Activated naive CD8-positive, alpha-beta T cell (primary cell): ENCODE measurements around the gene ITGA8.
"Not testable (repeated sequence)": the region's sequence is repeated elsewhere in the genome, so short reads cannot be mapped to it uniquely, and the experiment has no call there.

Source experiments
- H3K27ac Mint-ChIP-seq: one replicate; pipeline ENCODE4 v1.8.0; 2021; ENCODE audit warnings: mixed read lengths
- H3K27me3 Mint-ChIP-seq: one replicate; pipeline ENCODE4 v1.8.0; 2021; ENCODE audit warnings: mixed read lengths
- H3K36me3 Mint-ChIP-seq: one replicate; pipeline ENCODE4 v1.8.0; 2021; ENCODE audit warnings: mixed read lengths
- H3K4me1 Mint-ChIP-seq: one replicate; pipeline ENCODE4 v1.8.0; 2021; ENCODE audit warnings: low read depth, mixed read lengths
- H3K4me3 Mint-ChIP-seq: one replicate; pipeline ENCODE4 v1.8.0; 2021; ENCODE audit warnings: mild to moderate bottlenecking, mixed read lengths
- H3K9me3 Mint-ChIP-seq: one replicate; pipeline ENCODE4 v1.8.0; 2021; ENCODE audit warnings: low read depth, mixed read lengths

The ITGA8 gene

DNA sequence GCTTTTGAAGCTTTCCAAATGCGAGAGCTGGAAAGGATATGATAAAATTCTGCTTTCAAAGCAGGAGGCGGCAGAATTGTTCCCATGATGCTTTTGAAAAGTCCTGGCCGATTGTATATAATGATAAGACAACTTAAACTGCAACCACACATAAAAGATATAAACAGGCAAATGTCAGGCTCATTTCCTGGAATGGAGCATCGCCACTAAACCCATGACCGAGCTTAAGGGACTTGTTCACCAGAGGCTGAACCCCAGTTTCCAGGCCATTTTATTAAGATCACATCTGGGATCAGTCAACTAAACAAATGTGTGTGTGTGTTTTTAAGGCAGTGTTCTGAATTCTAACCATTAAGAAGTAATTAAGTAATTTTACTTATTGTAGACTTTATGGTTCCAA is 131.6 kb downstream of the ITGA8 start:
- H3K9me3 Mint-ChIP-seq: peaks cover 10% of the 10 kb centered on the region
- no peaks in the 10 kb centered on the region for H3K36me3 Mint-ChIP-seq

DNA sequence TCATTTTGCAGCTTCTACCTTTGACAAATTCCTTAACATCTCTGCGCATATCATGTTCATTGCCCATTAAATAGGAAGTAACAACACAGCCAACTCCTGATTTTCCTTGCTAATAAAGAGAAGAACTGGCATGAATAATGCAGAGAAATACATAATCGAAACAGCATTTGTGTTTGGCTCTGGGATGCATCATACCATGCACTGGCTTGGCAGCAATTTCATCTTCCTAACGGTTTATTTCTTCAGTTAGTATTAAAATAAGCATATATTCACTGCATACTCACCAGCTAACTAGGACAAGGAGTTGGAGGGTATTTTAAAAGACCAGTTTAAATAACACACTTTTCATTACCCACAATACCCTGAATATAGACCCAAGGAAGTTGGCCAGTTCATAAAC is 132.5 kb downstream of the ITGA8 start:
- Mint-ChIP-seq H3K4me3 (no peak overlapping the region), H3K36me3 (no peaks in the 10 kb centered on the region), H3K9me3 (peaks cover 14% of the 10 kb centered on the region), H3K4me1 (no peaks in the 10 kb centered on the region), H3K27me3 (peaks cover 5% of the 10 kb centered on the region), H3K27ac (no peak overlapping the region)

More for the DNA sequence above, 131.6 kb downstream of the ITGA8 start:
- Mint-ChIP-seq H3K27me3 (peaks cover 5% of the 10 kb centered on the region), H3K4me3 (no peak overlapping the region), H3K27ac (no peak overlapping the region), H3K4me1 (no peaks in the 10 kb centered on the region)

GRCh38 chr10:15585303-15585715 is 134.4 kb downstream of the ITGA8 start:
- H3K27me3 Mint-ChIP-seq: peaks cover 9% of the 10 kb centered on the region
- no peaks in the 10 kb centered on the region for H3K4me1 Mint-ChIP-seq
- H3K4me3 Mint-ChIP-seq: no peak overlapping the region
- no peaks in the 10 kb centered on the region for H3K36me3 Mint-ChIP-seq
- no peak overlapping the region for H3K27ac Mint-ChIP-seq
- peaks cover 16% of the 10 kb centered on the region for H3K9me3 Mint-ChIP-seq

DNA sequence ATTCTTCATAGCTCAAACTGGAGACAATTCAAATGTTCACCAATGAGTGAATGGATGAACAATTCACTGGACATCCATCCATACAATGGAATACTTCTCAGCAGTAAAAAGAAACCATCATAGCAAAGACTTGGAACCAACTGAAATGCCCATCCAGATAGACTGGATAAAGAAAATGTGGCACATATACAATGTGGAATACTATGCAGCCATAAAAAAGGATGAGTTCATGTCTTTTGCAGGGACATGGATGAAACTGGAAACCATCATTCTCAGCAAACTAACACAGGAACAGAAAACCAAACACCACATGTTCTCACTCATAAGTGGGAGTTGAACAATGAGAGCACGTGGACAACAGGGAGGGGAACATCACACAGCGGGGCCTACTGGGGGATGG is 136.8 kb downstream of the ITGA8 start:
- not testable (repeated sequence) for H3K27ac Mint-ChIP-seq, H3K36me3 Mint-ChIP-seq, H3K4me3 Mint-ChIP-seq, H3K4me1 Mint-ChIP-seq
- Mint-ChIP-seq H3K27me3 (peaks cover 10% of the 10 kb centered on the region), H3K9me3 (peaks cover 19% of the 10 kb centered on the region)

- Mint-ChIP-seq H3K27ac (no peak overlapping the region), H3K9me3 (peaks cover 19% of the 10 kb centered on the region), H3K4me1 (no peaks in the 10 kb centered on the region), H3K4me3 (no peak overlapping the region), H3K27me3 (peaks cover 14% of the 10 kb centered on the region), H3K36me3 (no peaks in the 10 kb centered on the region)
Observed at GRCh38 chr10:15579605-15580004, 140.1 kb downstream of the ITGA8 start.

- no peaks in the 10 kb centered on the region for H3K9me3 Mint-ChIP-seq
- H3K27ac Mint-ChIP-seq: no peak overlapping the region
- H3K4me3 Mint-ChIP-seq: no peak overlapping the region
- peaks cover 10% of the 10 kb centered on the region for H3K27me3 Mint-ChIP-seq
- H3K4me1 Mint-ChIP-seq: no peaks in the 10 kb centered on the region
- H3K36me3 Mint-ChIP-seq: no peaks in the 10 kb centered on the region
Observed at GRCh38 chr10:15572531-15573045, 147.1 kb downstream of the ITGA8 start.

DNA sequence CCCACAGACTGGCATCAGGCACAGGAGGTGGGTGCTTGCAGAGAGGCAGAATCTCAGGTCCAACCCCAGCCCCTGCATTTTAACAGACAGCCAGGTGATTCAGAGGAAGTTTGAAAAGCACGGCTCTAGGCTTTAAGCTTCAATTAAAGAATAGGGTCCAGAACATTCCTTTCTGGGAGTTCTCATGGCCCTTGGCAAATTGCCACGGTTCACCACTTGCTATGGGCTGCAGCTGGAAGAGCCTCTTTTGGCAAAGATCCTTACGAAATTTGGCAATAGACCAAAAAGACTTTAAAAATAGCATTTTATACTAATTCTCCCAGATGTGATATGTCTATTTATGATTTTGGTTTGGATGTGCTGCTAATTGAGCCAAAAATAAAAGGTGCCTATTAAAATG is 148.1 kb downstream of the ITGA8 start:
- no peaks in the 10 kb centered on the region for H3K4me1 Mint-ChIP-seq
- no peak overlapping the region for H3K27ac Mint-ChIP-seq
- no peaks in the 10 kb centered on the region for H3K36me3 Mint-ChIP-seq
- peaks cover 5% of the 10 kb centered on the region for H3K27me3 Mint-ChIP-seq
- H3K4me3 Mint-ChIP-seq: no peak overlapping the region
- no peaks in the 10 kb centered on the region for H3K9me3 Mint-ChIP-seq

GRCh38 chr10:15570738-15571339 is 148.9 kb downstream of the ITGA8 start:
- Mint-ChIP-seq H3K27me3 (peaks cover 3% of the 10 kb centered on the region), H3K4me1 (no peaks in the 10 kb centered on the region), H3K9me3 (no peaks in the 10 kb centered on the region), H3K4me3 (no peak overlapping the region), H3K36me3 (no peaks in the 10 kb centered on the region), H3K27ac (no peak overlapping the region)

DNA sequence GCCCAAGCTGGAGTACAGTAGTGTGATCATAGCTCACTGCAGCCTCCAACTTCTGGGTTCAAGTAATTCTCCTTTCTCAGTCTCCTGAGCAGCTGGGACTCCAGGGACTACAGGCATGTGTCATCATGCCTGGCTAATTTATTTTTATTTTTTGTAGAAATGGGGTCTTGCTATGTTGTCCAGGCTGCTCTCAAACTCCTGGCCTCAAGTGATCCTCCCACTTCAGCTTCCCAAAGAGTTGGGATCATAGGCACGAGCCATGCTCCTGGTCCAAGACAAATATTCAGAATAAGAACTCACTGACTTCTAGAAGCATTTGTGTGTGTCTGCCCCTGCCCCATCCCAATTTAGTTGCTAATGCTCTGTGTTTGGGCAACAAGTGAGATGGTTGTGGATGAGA is 151.8 kb downstream of the ITGA8 start:
- no peaks in the 10 kb centered on the region for H3K9me3 Mint-ChIP-seq
- H3K36me3 Mint-ChIP-seq: no peaks in the 10 kb centered on the region
- no peaks in the 10 kb centered on the region for H3K4me1 Mint-ChIP-seq
- no peak overlapping the region for H3K27ac Mint-ChIP-seq
- H3K27me3 Mint-ChIP-seq: peaks cover 3% of the 10 kb centered on the region
- H3K4me3 Mint-ChIP-seq: no peak overlapping the region

DNA sequence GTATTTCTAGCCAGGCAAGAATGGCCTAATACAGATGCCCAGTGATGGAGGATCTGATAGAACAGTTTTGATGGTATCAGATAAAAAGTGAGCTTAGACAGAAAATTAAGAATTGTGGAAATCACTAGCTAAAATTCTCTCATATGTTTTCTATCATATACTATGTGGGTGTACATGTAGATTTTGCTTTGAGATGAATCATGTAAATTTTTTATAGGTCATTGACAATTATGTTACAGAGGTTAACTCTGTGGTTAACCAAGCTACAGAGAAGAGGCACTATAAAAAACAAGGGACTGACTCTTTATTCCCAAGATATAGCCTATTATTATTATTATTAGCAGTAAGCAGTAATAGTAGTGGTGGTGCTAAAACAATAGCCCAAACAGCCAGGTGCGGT is 156.5 kb downstream of the ITGA8 start:
- Mint-ChIP-seq H3K4me1 (no peaks in the 10 kb centered on the region), H3K4me3 (no peak overlapping the region), H3K27me3 (peaks cover 5% of the 10 kb centered on the region), H3K36me3 (no peaks in the 10 kb centered on the region), H3K9me3 (no peaks in the 10 kb centered on the region), H3K27ac (no peak overlapping the region)

- H3K36me3 Mint-ChIP-seq: no peaks in the 10 kb centered on the region
- H3K4me1 Mint-ChIP-seq: no peaks in the 10 kb centered on the region
- no peak overlapping the region for H3K27ac Mint-ChIP-seq
- no peaks in the 10 kb centered on the region for H3K9me3 Mint-ChIP-seq
- H3K27me3 Mint-ChIP-seq: peaks cover 5% of the 10 kb centered on the region
- no peak overlapping the region for H3K4me3 Mint-ChIP-seq
Observed at GRCh38 chr10:15562578-15562977, 157.1 kb downstream of the ITGA8 start.

DNA sequence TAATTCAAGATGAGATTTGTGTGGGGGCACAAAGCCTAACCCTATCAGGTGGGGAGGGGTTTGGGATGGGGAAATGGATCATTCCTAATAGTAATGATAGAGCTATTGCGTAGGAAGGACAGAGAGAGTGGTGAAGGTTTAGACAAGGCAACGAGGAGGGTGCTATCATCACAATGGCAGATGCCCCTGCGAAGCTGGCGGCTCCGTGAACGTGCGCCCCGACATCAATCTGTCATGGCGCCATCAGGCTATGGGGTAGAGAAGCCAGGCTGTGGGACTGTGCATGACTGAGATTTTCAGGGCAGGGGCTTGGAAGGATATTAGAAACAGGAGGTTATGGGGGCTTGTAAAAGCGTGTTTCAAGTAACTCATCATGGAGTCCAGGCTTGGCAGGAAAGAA is 157.6 kb downstream of the ITGA8 start:
- no peaks in the 10 kb centered on the region for H3K9me3 Mint-ChIP-seq
- no peaks in the 10 kb centered on the region for H3K4me1 Mint-ChIP-seq
- no peaks in the 10 kb centered on the region for H3K36me3 Mint-ChIP-seq
- H3K27me3 Mint-ChIP-seq: peaks cover 5% of the 10 kb centered on the region
- no peak overlapping the region for H3K27ac Mint-ChIP-seq
- H3K4me3 Mint-ChIP-seq: no peak overlapping the region

DNA sequence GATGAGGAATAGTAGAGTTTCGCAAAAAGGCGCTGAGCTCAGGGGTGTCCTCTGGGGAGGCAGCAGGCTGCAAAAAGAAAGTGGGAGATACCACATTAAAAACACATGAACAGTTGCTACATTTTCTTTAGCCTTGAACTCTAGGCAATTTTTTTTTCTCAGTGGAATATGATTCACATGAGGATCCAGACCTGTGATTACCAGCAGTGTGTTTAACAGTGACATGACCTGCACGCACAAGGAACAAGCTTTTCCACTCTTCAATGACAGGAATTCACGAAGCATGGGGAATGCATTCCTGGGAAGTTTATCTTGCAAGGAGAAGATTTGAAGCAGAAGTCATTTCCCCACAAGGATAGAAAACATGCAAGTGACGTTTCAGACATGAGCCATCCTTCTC is 161.6 kb downstream of the ITGA8 start:
- no peaks in the 10 kb centered on the region for H3K36me3 Mint-ChIP-seq
- H3K27ac Mint-ChIP-seq: no peak overlapping the region
- H3K4me3 Mint-ChIP-seq: no peak overlapping the region
- peaks cover 4% of the 10 kb centered on the region for H3K9me3 Mint-ChIP-seq
- H3K4me1 Mint-ChIP-seq: no peaks in the 10 kb centered on the region
- H3K27me3 Mint-ChIP-seq: peaks cover 5% of the 10 kb centered on the region

- H3K4me1 Mint-ChIP-seq, H3K9me3 Mint-ChIP-seq, H3K27ac Mint-ChIP-seq, H3K36me3 Mint-ChIP-seq, H3K4me3 Mint-ChIP-seq, H3K27me3 Mint-ChIP-seq: not testable (repeated sequence)
Observed at GRCh38 chr10:15557168-15557567, 162.6 kb downstream of the ITGA8 start.

DNA sequence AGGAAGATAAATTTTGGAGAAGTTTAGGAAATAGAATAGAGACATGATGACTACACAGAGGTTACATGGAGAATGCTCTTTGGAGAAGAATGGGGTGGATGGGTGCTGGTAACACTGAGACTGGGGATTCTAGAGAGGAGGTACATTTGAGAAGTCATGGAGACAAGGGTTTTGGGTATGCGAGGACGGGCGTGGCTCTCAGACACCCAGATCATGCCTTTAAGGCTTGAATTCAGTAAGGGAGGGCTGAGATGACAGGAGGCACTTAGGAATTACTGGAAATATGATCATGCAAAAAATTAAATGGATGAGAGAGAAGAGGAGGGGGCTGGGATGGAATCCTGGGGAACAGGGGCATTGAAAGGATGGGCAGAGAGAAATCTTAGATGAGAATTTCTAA is 168.8 kb downstream of the ITGA8 start:
- no peaks in the 10 kb centered on the region for H3K36me3 Mint-ChIP-seq
- H3K4me1 Mint-ChIP-seq: no peaks in the 10 kb centered on the region
- peaks cover 4% of the 10 kb centered on the region for H3K9me3 Mint-ChIP-seq
- H3K4me3 Mint-ChIP-seq: no peak overlapping the region
- H3K27me3 Mint-ChIP-seq: no peaks in the 10 kb centered on the region
- H3K27ac Mint-ChIP-seq: no peak overlapping the region

DNA sequence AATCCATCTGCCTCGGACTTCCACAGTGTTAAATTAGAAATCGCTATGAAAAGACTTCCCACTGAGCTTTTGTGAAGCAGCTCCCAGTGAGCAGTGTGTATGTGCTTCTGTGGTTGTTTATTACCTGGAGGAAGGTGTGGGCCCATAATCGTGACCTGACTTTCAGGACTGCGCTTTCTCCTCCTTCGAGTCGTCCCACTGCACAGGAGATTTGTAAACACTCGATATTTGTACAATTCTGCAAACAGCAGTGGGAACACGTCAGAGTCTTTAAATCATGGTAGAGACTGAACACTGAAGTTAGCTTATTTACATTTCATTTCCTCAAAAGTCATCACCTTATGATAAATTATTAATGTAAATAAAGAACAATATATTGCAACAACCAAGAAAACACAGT is 171.4 kb downstream of the ITGA8 start:
- H3K27me3 Mint-ChIP-seq: no peaks in the 10 kb centered on the region
- no peak overlapping the region for H3K4me3 Mint-ChIP-seq
- no peaks in the 10 kb centered on the region for H3K9me3 Mint-ChIP-seq
- H3K36me3 Mint-ChIP-seq: no peaks in the 10 kb centered on the region
- H3K4me1 Mint-ChIP-seq: no peaks in the 10 kb centered on the region
- no peak overlapping the region for H3K27ac Mint-ChIP-seq
